ENCODE results near the gene NEDD8. TPM values are rescaled to one million over a fixed set of nuclear protein-coding genes. Genes with fewer than 3 reads are reported as not detected.

Gene NEDD8
- total and polyA plus RNA-seq, 4 donors, result 32.3 to 136 (median 78.1) TPM

GRCh38 chr14:24186831-24187538 lies 45.2 kb downstream of the NEDD8 start:
- WGBS, result 95% methylated on average over 10 of the region's 10 CpGs
- H3K9me3 ChIP-seq (ENCODE audit: control insufficient read depth in 4 of 4, low read length in 3 of 4), result no peaks in the 10 kb centered on the region
- H3K27ac ChIP-seq (ENCODE audit: low read depth in 1 of 2, low read length in 2 of 2), result no peak overlapping the region
- no peak overlapping the region for H3K9ac ChIP-seq (ENCODE audit: low read depth in 1 of 2, low read length in 2 of 2)
- TF ChIP-seq TAF1 (conservative IDR thresholded peaks at IDR 0.05), result no peak
- H3K27me3 ChIP-seq (ENCODE audit: control insufficient read depth in 4 of 4, insufficient read depth in 4 of 4, low read length in 3 of 4), result no peaks in the 10 kb centered on the region
- H3K4me1 ChIP-seq (ENCODE audit: control insufficient read depth in 4 of 4, insufficient read depth in 4 of 4, low read length in 3 of 4), result peaks cover 5 to 19% (median 10%) of the 10 kb centered on the region in 4 donors
- peaks cover 10 to 50% (median 19%) of the 10 kb centered on the region in 4 donors for H3K36me3 ChIP-seq (ENCODE audit: control insufficient read depth in 4 of 4, insufficient read depth in 3 of 4, low read depth in 1 of 4, low read length in 3 of 4)
- no peak for DNase-seq (ENCODE audit: low spot score)
- no peak overlapping the region for H3K4me3 ChIP-seq (ENCODE audit: low read depth in 1 of 3, low read length in 3 of 3)

DNA sequence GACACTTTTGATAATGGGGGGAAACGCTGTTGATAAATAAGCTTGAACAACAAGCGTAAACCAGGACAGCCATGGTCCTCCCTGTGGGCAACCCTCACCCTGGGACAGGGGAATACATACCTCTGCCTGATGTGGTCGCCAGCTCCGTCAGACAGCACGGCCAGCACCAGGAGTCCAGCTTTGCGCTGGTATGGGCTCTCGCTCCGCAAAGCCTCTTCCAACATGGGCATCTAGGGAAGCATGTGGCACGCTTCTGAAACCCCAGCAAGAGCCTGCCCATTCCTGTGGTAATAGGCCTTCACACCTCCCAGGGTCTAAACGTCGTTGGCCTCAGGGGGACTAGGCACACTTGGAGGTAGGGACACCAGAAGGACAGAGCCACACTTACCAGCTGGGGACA lies 46.4 kb downstream of the NEDD8 start:
- H3K4me1 ChIP-seq (ENCODE audit: control insufficient read depth in 4 of 4, insufficient read depth in 4 of 4, low read length in 3 of 4), result peaks cover 5 to 19% (median 11%) of the 10 kb centered on the region in 4 donors
- no peak for TF ChIP-seq NR2F2 (IDR thresholded peaks at IDR 0.05)
- TF ChIP-seq HNF4A (conservative IDR thresholded peaks at IDR 0.05), result no peak
- TF ChIP-seq, protein P1, sequence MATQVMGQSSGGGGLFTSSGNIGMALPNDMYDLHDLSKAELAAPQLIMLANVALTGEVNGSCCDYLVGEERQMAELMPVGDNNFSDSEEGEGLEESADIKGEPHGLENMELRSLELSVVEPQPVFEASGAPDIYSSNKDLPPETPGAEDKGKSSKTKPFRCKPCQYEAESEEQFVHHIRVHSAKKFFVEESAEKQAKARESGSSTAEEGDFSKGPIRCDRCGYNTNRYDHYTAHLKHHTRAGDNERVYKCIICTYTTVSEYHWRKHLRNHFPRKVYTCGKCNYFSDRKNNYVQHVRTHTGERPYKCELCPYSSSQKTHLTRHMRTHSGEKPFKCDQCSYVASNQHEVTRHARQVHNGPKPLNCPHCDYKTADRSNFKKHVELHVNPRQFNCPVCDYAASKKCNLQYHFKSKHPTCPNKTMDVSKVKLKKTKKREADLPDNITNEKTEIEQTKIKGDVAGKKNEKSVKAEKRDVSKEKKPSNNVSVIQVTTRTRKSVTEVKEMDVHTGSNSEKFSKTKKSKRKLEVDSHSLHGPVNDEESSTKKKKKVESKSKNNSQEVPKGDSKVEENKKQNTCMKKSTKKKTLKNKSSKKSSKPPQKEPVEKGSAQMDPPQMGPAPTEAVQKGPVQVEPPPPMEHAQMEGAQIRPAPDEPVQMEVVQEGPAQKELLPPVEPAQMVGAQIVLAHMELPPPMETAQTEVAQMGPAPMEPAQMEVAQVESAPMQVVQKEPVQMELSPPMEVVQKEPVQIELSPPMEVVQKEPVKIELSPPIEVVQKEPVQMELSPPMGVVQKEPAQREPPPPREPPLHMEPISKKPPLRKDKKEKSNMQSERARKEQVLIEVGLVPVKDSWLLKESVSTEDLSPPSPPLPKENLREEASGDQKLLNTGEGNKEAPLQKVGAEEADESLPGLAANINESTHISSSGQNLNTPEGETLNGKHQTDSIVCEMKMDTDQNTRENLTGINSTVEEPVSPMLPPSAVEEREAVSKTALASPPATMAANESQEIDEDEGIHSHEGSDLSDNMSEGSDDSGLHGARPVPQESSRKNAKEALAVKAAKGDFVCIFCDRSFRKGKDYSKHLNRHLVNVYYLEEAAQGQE (IDR thresholded peaks at IDR 0.05), result no peak
- TF ChIP-seq FOXA2 (IDR thresholded peaks at IDR 0.05), result no peak
- no peak for TF ChIP-seq RAD21 (IDR thresholded peaks at IDR 0.05)
- no peak for TF ChIP-seq JUND (IDR thresholded peaks at IDR 0.05)
- TF ChIP-seq RXRA (IDR thresholded peaks at IDR 0.05), result no peak
- TF ChIP-seq YY1 (IDR thresholded peaks at IDR 0.05), result no peak
- no peak for TF ChIP-seq TAF1 (conservative IDR thresholded peaks at IDR 0.05)
- no peak for DNase-seq (ENCODE audit: low spot score)
- 94% methylated on average over 11 of the region's 11 CpGs for WGBS
- no peak overlapping the region for H3K27ac ChIP-seq (ENCODE audit: low read depth in 1 of 2, low read length in 2 of 2)
- H3K9me3 ChIP-seq (ENCODE audit: control insufficient read depth in 4 of 4, low read length in 3 of 4), result no peaks in the 10 kb centered on the region
- no peak overlapping the region for H3K4me3 ChIP-seq (ENCODE audit: low read depth in 1 of 3, low read length in 3 of 3)
- no peak overlapping the region for H3K9ac ChIP-seq (ENCODE audit: low read depth in 1 of 2, low read length in 2 of 2)
- H3K27me3 ChIP-seq (ENCODE audit: control insufficient read depth in 4 of 4, insufficient read depth in 4 of 4, low read length in 3 of 4), result no peaks in the 10 kb centered on the region
- peaks cover 15 to 60% (median 20%) of the 10 kb centered on the region in 4 donors for H3K36me3 ChIP-seq (ENCODE audit: control insufficient read depth in 4 of 4, insufficient read depth in 3 of 4, low read depth in 1 of 4, low read length in 3 of 4)

- peaks cover 5 to 26% (median 14%) of the 10 kb centered on the region in 4 donors for H3K4me1 ChIP-seq (ENCODE audit: control insufficient read depth in 4 of 4, insufficient read depth in 4 of 4, low read length in 3 of 4)
- no peak for TF ChIP-seq EGR1 (IDR thresholded peaks at IDR 0.05; ENCODE audit: low read depth in 2 of 2)
- TF ChIP-seq FOXA1 (IDR thresholded peaks at IDR 0.05), result no peak
- TF ChIP-seq MAX (IDR thresholded peaks at IDR 0.05), result no peak
- no peak for TF ChIP-seq JUND (IDR thresholded peaks at IDR 0.05)
- no peak for TF ChIP-seq TAF1 (conservative IDR thresholded peaks at IDR 0.05)
- TF ChIP-seq CTCF (IDR thresholded peaks at IDR 0.05; ENCODE audit: low read depth, low read length, missing input control), result no peak
- H3K4me3 ChIP-seq (ENCODE audit: low read depth in 1 of 3, low read length in 3 of 3), result no peak overlapping the region
- H3K9ac ChIP-seq (ENCODE audit: low read depth in 1 of 2, low read length in 2 of 2), result no peak overlapping the region
- no peak overlapping the region for H3K27ac ChIP-seq (ENCODE audit: low read depth in 1 of 2, low read length in 2 of 2)
- H3K36me3 ChIP-seq (ENCODE audit: control insufficient read depth in 4 of 4, insufficient read depth in 3 of 4, low read depth in 1 of 4, low read length in 3 of 4), result peaks cover 15 to 61% (median 21%) of the 10 kb centered on the region in 4 donors
- DNase-seq (ENCODE audit: low spot score), result no peak
- no peaks in the 10 kb centered on the region for H3K9me3 ChIP-seq (ENCODE audit: control insufficient read depth in 4 of 4, low read length in 3 of 4)
- no peaks in the 10 kb centered on the region for H3K27me3 ChIP-seq (ENCODE audit: control insufficient read depth in 4 of 4, insufficient read depth in 4 of 4, low read length in 3 of 4)
- 95% methylated on average over 7 of the region's 7 CpGs for WGBS
These were observed 47.1 kb downstream of the NEDD8 start for GRCh38 chr14:24185026-24185425.
